ENCODE measurements around the gene LGALS1.
"Not testable (repeated sequence)": the region's sequence is repeated elsewhere in the genome, so short reads cannot be mapped to it uniquely, and the experiment has no call there.

LGALS1 gene

GRCh38 chr22:37639070-37639760 lies 36.2 kb upstream of the LGALS1 start, which contains the start of gene SH3BP1:
Gene SH3BP1, plus strand, starts transcription at chr22:37639669. Its CDS starts 119 bp downstream, at chr22:37639788.
- DNase-seq (ENCODE audit: low read depth) = no peak

GRCh38 chr22:37639771-37640590 lies 35.5 kb upstream of the LGALS1 start:
- DNase-seq (ENCODE audit: low read depth) = no peak

GRCh38 chr22:37640591-37641560 lies 34.6 kb upstream of the LGALS1 start:
- DNase-seq (ENCODE audit: low read depth) = no peak

DNA sequence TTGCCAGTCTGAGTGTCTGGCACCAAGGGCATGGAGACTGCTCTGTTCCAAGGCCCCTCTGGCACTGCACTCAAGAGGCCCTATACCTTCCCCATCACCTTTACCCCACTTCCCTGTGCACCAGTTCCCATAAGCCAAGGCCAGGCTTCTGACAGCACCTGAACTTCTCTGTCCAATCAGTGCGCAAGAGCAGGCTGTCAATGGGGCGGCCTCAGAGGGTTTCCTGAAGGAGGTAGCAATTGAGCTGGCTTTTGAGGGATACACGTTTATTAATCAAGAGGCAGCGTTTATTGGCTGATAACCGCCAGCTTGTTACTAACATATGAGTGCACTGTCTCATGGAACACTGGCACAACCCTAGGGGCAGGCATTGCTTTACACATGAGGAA lies 33.9 kb upstream of the LGALS1 start:
- DNase-seq (ENCODE audit: low read depth) = no peak

DNA sequence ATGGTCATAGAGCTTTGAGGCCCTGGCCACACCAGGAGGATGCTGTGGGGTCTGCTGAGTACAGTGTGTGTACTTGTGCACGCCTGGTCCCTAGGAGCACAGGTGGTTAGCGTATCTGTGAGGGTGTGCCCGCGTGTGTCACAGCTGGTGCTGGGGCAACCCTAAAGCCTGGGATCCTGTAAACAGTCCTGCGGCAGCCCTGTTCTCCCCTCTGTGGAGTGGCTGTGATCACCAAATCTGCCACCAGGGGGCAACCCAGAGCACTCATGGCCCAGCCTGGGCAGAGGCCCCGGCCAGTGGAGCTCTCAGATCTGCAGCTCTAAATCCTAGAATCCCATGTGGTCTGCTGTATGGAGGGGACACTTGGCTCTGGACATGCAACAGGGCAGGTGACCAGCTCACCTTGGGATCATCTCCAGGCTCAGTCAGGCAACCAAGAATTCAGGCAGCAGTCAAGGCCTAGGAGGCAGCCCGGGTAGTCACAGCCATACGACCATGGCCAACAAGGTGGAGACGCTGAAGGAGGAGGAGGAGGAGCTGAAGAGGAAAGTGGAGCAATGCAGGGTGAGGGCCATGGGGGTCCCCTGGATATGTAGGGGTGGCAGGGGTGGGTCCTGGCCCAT lies 32.1 kb upstream of the LGALS1 start:
- DNase-seq (ENCODE audit: low read depth) = no peak

DNA sequence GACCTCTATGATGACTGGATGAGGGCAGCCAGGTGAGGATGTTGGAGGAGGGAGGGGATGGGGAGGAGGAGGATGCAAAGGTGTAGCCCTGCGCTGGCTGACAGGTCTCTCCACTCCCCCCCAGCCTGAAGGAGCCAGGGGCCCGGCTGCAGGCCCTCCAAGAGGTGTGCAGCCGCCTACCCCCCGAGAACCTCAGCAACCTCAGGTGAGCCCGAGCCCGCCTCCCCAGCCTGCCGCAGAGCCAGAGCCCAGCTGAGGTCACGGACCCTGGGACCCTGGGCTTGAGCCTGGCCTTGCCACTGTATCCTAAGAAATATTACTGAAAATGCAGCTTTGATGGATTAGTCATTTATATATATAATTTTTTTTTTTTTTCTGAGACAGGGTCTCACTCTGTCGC lies 28.1 kb upstream of the LGALS1 start:
- no peak for DNase-seq (ENCODE audit: low read depth)

GRCh38 chr22:37647928-37648327 lies 27.5 kb upstream of the LGALS1 start:
- no peak for DNase-seq (ENCODE audit: low read depth)

DNA sequence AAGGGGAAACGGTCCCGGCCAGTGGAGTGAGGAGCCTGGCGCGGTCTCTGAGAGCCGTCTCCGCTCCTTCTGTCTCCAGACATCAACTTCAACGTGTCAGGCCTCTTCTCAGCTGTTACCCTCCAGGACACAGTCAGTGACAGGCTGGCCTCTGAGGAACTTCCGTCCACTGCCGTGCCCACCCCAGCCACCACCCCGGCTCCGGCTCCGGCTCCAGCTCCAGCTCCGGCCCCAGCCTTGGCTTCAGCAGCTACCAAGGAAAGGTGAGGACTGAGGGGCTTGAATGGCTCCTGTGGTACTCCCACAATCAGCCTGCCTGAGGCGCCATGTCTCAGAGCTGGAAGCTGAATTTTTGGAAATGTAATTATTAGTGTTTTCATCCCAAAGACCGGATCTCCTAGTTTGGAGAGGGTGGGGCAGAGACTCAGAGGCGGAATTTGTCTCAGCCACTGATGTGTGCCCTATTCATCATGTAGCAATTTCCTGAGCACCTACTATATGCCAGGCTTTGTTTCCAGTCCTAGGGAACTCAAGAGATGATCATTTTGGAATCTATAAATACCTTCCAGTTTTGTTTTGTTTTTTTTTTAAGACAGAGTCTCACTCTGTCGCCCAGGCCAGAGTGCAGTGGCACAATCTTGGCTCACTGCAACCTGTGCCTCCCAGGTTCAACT lies 24.8 kb upstream of the LGALS1 start:
- no peak for DNase-seq (ENCODE audit: low read depth)

DNA sequence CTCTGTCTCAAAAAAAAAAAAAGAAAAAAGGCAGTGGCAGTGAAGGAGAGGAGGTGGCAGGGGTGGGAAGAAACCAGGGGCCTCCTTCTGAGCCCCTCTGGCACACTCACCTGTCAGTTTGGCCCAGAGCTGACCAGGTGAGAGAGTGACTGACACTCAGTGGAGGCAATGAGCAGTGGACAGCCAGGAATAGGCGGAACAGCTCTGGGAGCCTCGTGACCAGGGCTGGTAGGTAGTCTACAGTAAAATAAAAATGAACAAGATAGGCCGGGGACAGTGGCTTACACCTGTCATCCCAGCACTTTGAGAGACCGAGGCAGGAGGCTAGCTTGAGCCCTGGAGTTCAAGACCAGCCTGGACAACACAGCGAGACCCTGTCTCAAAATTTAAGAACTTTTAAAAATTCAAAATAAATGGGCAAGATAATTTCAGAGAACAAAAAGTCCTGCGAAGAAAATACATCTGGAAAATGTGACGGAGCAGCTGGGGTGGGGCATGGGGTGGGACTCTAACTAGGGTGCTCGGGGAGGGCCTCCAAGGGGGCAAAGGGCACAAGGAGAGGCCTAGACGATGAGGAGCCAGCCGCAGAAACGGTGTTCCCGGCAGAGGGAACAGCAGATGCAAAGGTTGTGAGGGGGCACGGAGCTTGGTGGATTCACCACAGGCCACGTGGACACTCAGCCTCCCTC lies 20.7 kb upstream of the LGALS1 start:
- no peak for DNase-seq (ENCODE audit: low read depth)

DNA sequence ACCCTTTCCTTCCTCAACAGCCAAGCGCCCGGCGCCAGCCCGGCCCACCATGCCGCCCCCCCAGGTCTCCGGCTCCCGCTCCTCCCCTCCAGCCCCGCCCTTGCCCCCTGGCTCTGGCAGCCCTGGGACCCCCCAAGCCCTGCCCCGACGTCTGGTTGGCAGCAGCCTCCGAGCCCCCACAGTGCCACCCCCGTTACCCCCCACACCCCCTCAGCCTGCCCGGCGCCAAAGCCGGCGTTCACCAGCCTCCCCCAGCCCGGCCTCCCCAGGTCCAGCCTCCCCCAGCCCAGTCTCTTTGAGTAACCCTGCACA lies 20.2 kb upstream of the LGALS1 start:
- DNase-seq (ENCODE audit: low read depth) = no peak

DNA sequence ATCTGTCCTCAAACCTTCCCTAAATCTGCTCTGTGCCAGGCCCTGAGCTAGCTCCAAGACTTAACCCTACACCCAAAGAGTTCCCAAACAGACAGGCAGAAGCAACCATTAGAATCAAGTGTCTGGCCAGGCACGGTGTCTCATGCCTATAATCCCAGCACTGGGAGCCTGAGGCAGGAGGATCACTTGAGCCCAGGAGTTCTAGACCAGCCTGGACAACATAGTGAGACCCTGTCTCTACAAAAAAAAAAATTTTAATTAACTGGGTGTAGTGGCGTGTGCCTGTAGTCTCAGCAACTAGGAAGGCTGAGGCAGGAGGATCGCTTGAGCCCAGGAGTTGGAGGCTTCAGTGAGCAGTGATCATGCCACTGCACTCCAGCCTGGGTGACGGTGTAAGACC lies 18.9 kb upstream of the LGALS1 start:
- DNase-seq (ENCODE audit: low read depth) = not testable (repeated sequence)

GRCh38 chr22:37657590-37658132 lies 17.8 kb upstream of the LGALS1 start:
- no peak for DNase-seq (ENCODE audit: low read depth)

- DNase-seq (ENCODE audit: low read depth) = peak; percentile 100
Observed at GRCh38 chr22:37658133-37659065, 17.0 kb upstream of the LGALS1 start, which contains the start of gene PDXP. Gene PDXP, plus strand, starts transcription at chr22:37658723. Its CDS starts 60 bp downstream, at chr22:37658783.

- DNase-seq (ENCODE audit: low read depth) = no peak
Observed at GRCh38 chr22:37659066-37659896, 16.2 kb upstream of the LGALS1 start.

- DNase-seq (ENCODE audit: low read depth) = no peak
Observed at GRCh38 chr22:37659897-37660708, 15.3 kb upstream of the LGALS1 start.

- DNase-seq (ENCODE audit: low read depth) = no peak
Observed at GRCh38 chr22:37660709-37661045, 14.8 kb upstream of the LGALS1 start.

GRCh38 chr22:37661160-37661924 lies 14.1 kb upstream of the LGALS1 start:
- DNase-seq (ENCODE audit: low read depth) = no peak
